Femur (tissue), 1 donor: ENCODE results near the gene SIRPB2.

Experiments used
- DNase-seq: peaks from one replicate; pipeline ENCODE4 v3.0.0-alpha.2; 2017

The SIRPB2 gene

GRCh38 chr20:1438361-1438760 lies 52.9 kb downstream of the SIRPB2 start:
- no peak for DNase-seq

- peak; percentile 77 for DNase-seq
Measured at GRCh38 chr20:1437235-1437904, 53.9 kb downstream of the SIRPB2 start.

- DNase-seq = no peak
Measured at GRCh38 chr20:1436263-1436662, 55.0 kb downstream of the SIRPB2 start.

GRCh38 chr20:1435337-1435699 lies 55.9 kb downstream of the SIRPB2 start:
- DNase-seq = no peak

GRCh38 chr20:1434571-1435336 lies 56.5 kb downstream of the SIRPB2 start:
- DNase-seq = peak; percentile 50

GRCh38 chr20:1431158-1431557 lies 60.1 kb downstream of the SIRPB2 start:
- no peak for DNase-seq

- no peak for DNase-seq
Measured at GRCh38 chr20:1430004-1430451, 61.2 kb downstream of the SIRPB2 start.

- no peak for DNase-seq
Measured at GRCh38 chr20:1429143-1429728, 62.0 kb downstream of the SIRPB2 start.

GRCh38 chr20:1427457-1428054 lies 63.7 kb downstream of the SIRPB2 start:
- no peak for DNase-seq

GRCh38 chr20:1426231-1426849 lies 64.9 kb downstream of the SIRPB2 start:
- no peak for DNase-seq
